HepG2 (cell line): ENCODE data around the gene COMMD1. TPM values are rescaled to one million over a fixed set of nuclear protein-coding genes. Genes with fewer than 3 reads are reported as not detected.

Experiments
- ATAC-seq: fragments of 200-7000 bp; cut with Tn5 transposase; 3 replicates; pipeline ENCODE4 v1.9.1; 2020; ENCODE audit warnings: mild to moderate bottlenecking, moderate library complexity
- BruUV-seq: library from RNA; stranded (reverse); fragments of 400-500 nt; replicated peaks from 2 replicates; lab custom pipeline; 2021; lab: Mats Ljungman, UMichigan
- CTCF ChIA-PET: fragments of 300-600 bp; formaldehyde crosslinking; extraction: SDS; loops from one replicate; lab custom pipeline; 2021; ENCODE audit warnings: low total read pairs, inconsistent platforms, low intra/inter-chr PET ratio; lab: Yijun Ruan, JAX
- POLR2A ChIA-PET: fragments of 350-600 bp; sonication (Branson Sonifier 250); formaldehyde crosslinking; loops from one replicate; lab custom pipeline; 2020; ENCODE audit warnings: antibody characterized with exemption, inconsistent platforms; lab: Yijun Ruan, JAX
- DNase-seq: peaks from one replicate; pipeline ENCODE4 v3.0.0-alpha.2; 2015; ENCODE audit warnings: low spot score
- FAIRE-seq: peaks from 3 replicates; lab custom pipeline; 2011; peaks lifted over from hg19 to GRCh38; lab: Jason Lieb, UNC
- H2AFZ ChIP-seq: one replicate; pipeline ENCODE4 v1.6.1; 2011; ENCODE audit warnings: low read length, inconsistent platforms
- H3K27ac ChIP-seq: fragments of 300-600 bp; 3 replicates; pipeline ENCODE4 v1.8.0; 2011; ENCODE audit warnings: mixed run types, mild to moderate bottlenecking, mixed read lengths, low read length, inconsistent platforms; ENCODE audit not compliant: insufficient read depth; ENCODE audit errors: extremely low read length
- H3K27me3 ChIP-seq, 2 experiments: fragments of 200-600 bp in 1 of 2; 2 replicates in 1 of 2; 3 replicates in 1 of 2; pipeline versions ENCODE4 v1.6.0 to v1.8.0; 2011; ENCODE audit warnings: low read length in 2 of 2, mild to moderate bottlenecking in 2 of 2, moderate library complexity in 2 of 2, inconsistent platforms in 1 of 2; ENCODE audit not compliant: insufficient read depth in 2 of 2, control insufficient read depth in 1 of 2
- H3K36me3 ChIP-seq, 2 experiments: fragments of 200-600 bp in 1 of 2; replicated peaks in 1 of 2; 2 replicates in 1 of 2; 3 replicates in 1 of 2; pipeline versions ENCODE4 v1.5.1 to v1.8.0; 2011; ENCODE audit warnings: low read length in 2 of 2, inconsistent platforms in 1 of 2; ENCODE audit not compliant: insufficient read depth in 2 of 2, control insufficient read depth in 1 of 2
- H3K4me1 ChIP-seq: 2 replicates; pipeline ENCODE4 v1.5.1; 2012; ENCODE audit warnings: low read length, inconsistent platforms; ENCODE audit not compliant: insufficient read depth
- H3K4me2 ChIP-seq: 2 replicates; pipeline ENCODE4 v1.6.0; 2011; ENCODE audit warnings: low read depth, low read length, inconsistent platforms
- H3K4me3 ChIP-seq, 3 experiments: fragments of 200-600 bp in 1 of 3; sonication (generic), shearing (Covaris generic) in 1 of 3; replicated peaks in 1 of 3; 2 replicates each; pipeline ENCODE4 v1.5.1; 2011 to 2016; ENCODE audit warnings: low read length in 3 of 3, inconsistent platforms in 2 of 3, low read depth in 2 of 3, mild to moderate bottlenecking in 2 of 3, control low read depth in 1 of 3, mixed read lengths in 1 of 3; ENCODE audit not compliant: insufficient read depth in 1 of 3
- H3K79me2 ChIP-seq: one replicate; pipeline ENCODE4 v1.6.1; 2011; ENCODE audit warnings: low read length, inconsistent platforms; ENCODE audit not compliant: insufficient read depth
- H3K9ac ChIP-seq: 2 replicates; pipeline ENCODE4 v1.6.0; 2011; ENCODE audit warnings: mild to moderate bottlenecking, low read depth, low read length, inconsistent platforms; ENCODE audit not compliant: insufficient read depth
- H3K9me3 ChIP-seq: 2 replicates; pipeline ENCODE4 v1.5.1; 2012; ENCODE audit warnings: mild to moderate bottlenecking, low read length
- H4K20me1 ChIP-seq: 2 replicates; pipeline ENCODE4 v1.6.0; 2011; ENCODE audit warnings: inconsistent platforms, mild to moderate bottlenecking, low read length, moderate library complexity; ENCODE audit not compliant: insufficient read depth
- CEBPB ChIP-seq: IDR thresholded peaks from 2 replicates; pipeline ENCODE4 v1.6.1; 2011; ENCODE audit warnings: low read depth, low read length, improper control_type of control experiment, borderline replicate concordance
- NBN ChIP-seq: fragments of 450-650 bp; conservative IDR thresholded peaks from 2 replicates; pipeline ENCODE4 v1.6.1; 2017
- RBM39 ChIP-seq: fragments of 200-400 bp; formaldehyde crosslinking; IDR thresholded peaks from one replicate; pipeline ENCODE4 v1.6.1; 2018; ENCODE audit warnings: antibody characterized with exemption, mild to moderate bottlenecking, low read depth, low read length; ENCODE audit not compliant: poor library complexity, severe bottlenecking
- TSC22D2 ChIP-seq: sonication (generic); formaldehyde crosslinking; IDR thresholded peaks from 2 replicates; pipeline ENCODE4 v1.5.1; 2020; ENCODE audit warnings: missing genetic modification reagents, mild to moderate bottlenecking, borderline replicate concordance
- YY1 ChIP-seq: IDR thresholded peaks from 2 replicates; pipeline ENCODE4 v1.6.1; 2011; ENCODE audit warnings: low read length, low read depth, moderate library complexity, mild to moderate bottlenecking; ENCODE audit not compliant: insufficient read depth, insufficient replicate concordance
- ZNF256 ChIP-seq: sonication (generic); formaldehyde crosslinking; conservative IDR thresholded peaks from 2 replicates; pipeline ENCODE4 v1.4.0; 2020; ENCODE audit warnings: missing genetic modification reagents
- ZNF33B ChIP-seq: sonication (generic); formaldehyde crosslinking; IDR thresholded peaks from 2 replicates; pipeline ENCODE4 v1.5.1; 2020; ENCODE audit warnings: mild to moderate bottlenecking, missing genetic modification reagents
- WGBS: methylation state at CpG from one replicate; pipeline ENCODE4 v1.1.6; 2017; ENCODE audit warnings: low lambda C conversion rate; 5-methylcytosine and 5-hydroxymethylcytosine counted together
- in situ Hi-C: cut with HindIII; loops from 2 replicates; pipeline ENCODE4 v1.10.0; 2017; ENCODE audit warnings: low pct_unique_long_range_greater_than_20kb; ENCODE audit not compliant: extremely low pct_ligation_motif_present
- intact Hi-C: fragments of 100-400 bp; cut with micrococcal nuclease; formaldehyde crosslinking; loops from one replicate; pipeline ENCODE4 v1.10.0; 2022; ENCODE audit not compliant: unreplicated experiment
- polyA plus RNA-seq, 8 experiments: library from polyadenylated mRNA; depleted of rRNA in 3 of 8; stranded (reverse) in 7 of 8; unstranded in 1 of 8; fragments of >200 nt; fragmentation: Illumina TruSeq in 4 of 8; extraction: Trizol in 4 of 8; gene quantifications; 2 replicates each; pipeline versions ENCODE4 v1.2.1 to v1.2.3, GENCODE V29; 2011 to 2016; ENCODE audit warnings: low read depth in 4 of 8, missing spikeins in 1 of 8, mixed read lengths in 1 of 8; ENCODE audit not compliant: insufficient read depth in 1 of 8
- total RNA-seq, 5 experiments: library from RNA; depleted of rRNA; stranded (reverse); fragments of >200 nt; fragmentation: Illumina TruSeq; extraction: Trizol; gene quantifications; 2 replicates each; pipeline ENCODE4 v1.2.3, GENCODE V29; 2016; ENCODE audit warnings: low read depth in 1 of 5
- TF ChIP-seq, protein P1 (sequence below): sonication (generic); formaldehyde crosslinking; conservative IDR thresholded peaks from 2 replicates; pipeline ENCODE4 v1.8.1; 2023; ENCODE audit warnings: missing genetic modification reagents
- TF ChIP-seq, protein P2 (sequence below): sonication (generic); formaldehyde crosslinking; IDR thresholded peaks from 2 replicates; pipeline ENCODE4 v1.8.1; 2023; ENCODE audit warnings: missing genetic modification reagents, inconsistent platforms, borderline replicate concordance
- TF ChIP-seq, protein P3 (sequence below): sonication (generic); formaldehyde crosslinking; IDR thresholded peaks from 2 replicates; pipeline ENCODE4 v1.5.0; 2020; ENCODE audit warnings: missing genetic modification reagents
- TF ChIP-seq, protein P4 (sequence below): IDR thresholded peaks from 2 replicates; pipeline ENCODE4 v1.6.1; 2016; ENCODE audit warnings: control low read depth

The COMMD1 gene
- total and polyA plus RNA-seq, 2 of the 13 experiments (the other 11 are each of a cell fraction or from before 2014, with no cell fraction given) = 25.7 to 105 TPM

- no peak overlapping the region for H2AFZ ChIP-seq
- H3K27me3 ChIP-seq = no peaks in the 10 kb centered on the region
- H3K79me2 ChIP-seq = no peaks in the 10 kb centered on the region
- WGBS = 98% methylated on average over 3 of the region's 3 CpGs
- in situ Hi-C loops (no loop called here), intact Hi-C loops (no loop called here)
- BruUV-seq = no TSS peak
- no peak overlapping the region for H3K4me2 ChIP-seq
- no peaks in the 10 kb centered on the region for H3K9me3 ChIP-seq
- FAIRE-seq (no peak), ATAC-seq (no peak), DNase-seq (no peak)
- no peaks in the 10 kb centered on the region for H3K36me3 ChIP-seq
- POLR2A ChIA-PET = no interaction called here
- CTCF ChIA-PET = no interaction called here
- no peak overlapping the region for H3K9ac ChIP-seq
- H3K4me1 ChIP-seq = no peaks in the 10 kb centered on the region
- H4K20me1 ChIP-seq = no peaks in the 10 kb centered on the region
- TF ChIP-seq CEBPB (peak; percentile 46; the same call in 1 of the 2 replicates), NBN (no peak)
- TF ChIP-seq, protein P1, sequence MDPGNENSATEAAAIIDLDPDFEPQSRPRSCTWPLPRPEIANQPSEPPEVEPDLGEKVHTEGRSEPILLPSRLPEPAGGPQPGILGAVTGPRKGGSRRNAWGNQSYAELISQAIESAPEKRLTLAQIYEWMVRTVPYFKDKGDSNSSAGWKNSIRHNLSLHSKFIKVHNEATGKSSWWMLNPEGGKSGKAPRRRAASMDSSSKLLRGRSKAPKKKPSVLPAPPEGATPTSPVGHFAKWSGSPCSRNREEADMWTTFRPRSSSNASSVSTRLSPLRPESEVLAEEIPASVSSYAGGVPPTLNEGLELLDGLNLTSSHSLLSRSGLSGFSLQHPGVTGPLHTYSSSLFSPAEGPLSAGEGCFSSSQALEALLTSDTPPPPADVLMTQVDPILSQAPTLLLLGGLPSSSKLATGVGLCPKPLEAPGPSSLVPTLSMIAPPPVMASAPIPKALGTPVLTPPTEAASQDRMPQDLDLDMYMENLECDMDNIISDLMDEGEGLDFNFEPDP = 0 out of 2 replicates have a peak, but pooled peaks have one; percentile 45
- TF ChIP-seq, all 625 proteins: peak for 2
- Histone ChIP-seq H3K27ac (no peak overlapping the region), H3K4me3 (no peak overlapping the region)
Observed at GRCh38 chr2:62038975-62039771, 133.7 kb downstream of the COMMD1 start.

- H3K27ac ChIP-seq = no peak overlapping the region
- H3K79me2 ChIP-seq = no peaks in the 10 kb centered on the region
- FAIRE-seq (no peak), ATAC-seq (no peak), DNase-seq (no peak)
- H3K4me2 ChIP-seq = no peak overlapping the region
- BruUV-seq = no TSS peak
- intact Hi-C loops = no loop called here
- H3K9ac ChIP-seq = no peak overlapping the region
- H3K9me3 ChIP-seq = peaks cover 10% of the 10 kb centered on the region
- no peaks in the 10 kb centered on the region for H4K20me1 ChIP-seq
- WGBS = 88% methylated on average over 3 of the region's 3 CpGs
- H2AFZ ChIP-seq = no peak overlapping the region
- no peaks in the 10 kb centered on the region for H3K27me3 ChIP-seq
- H3K4me1 ChIP-seq = no peaks in the 10 kb centered on the region
- in situ Hi-C loops = no loop called here
- no peak overlapping the region for H3K4me3 ChIP-seq
- H3K36me3 ChIP-seq = no peaks in the 10 kb centered on the region
- ChIA-PET POLR2A (no interaction called here), CTCF (no interaction called here)
- TF ChIP-seq RBM39 = no peak
- TF ChIP-seq, protein P2, sequence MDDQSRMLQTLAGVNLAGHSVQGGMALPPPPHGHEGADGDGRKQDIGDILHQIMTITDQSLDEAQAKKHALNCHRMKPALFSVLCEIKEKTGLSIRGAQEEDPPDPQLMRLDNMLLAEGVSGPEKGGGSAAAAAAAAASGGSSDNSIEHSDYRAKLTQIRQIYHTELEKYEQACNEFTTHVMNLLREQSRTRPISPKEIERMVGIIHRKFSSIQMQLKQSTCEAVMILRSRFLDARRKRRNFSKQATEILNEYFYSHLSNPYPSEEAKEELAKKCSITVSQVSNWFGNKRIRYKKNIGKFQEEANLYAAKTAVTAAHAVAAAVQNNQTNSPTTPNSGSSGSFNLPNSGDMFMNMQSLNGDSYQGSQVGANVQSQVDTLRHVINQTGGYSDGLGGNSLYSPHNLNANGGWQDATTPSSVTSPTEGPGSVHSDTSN (CRISPR knock-in tag) = no peak
- TF ChIP-seq, protein P3, sequence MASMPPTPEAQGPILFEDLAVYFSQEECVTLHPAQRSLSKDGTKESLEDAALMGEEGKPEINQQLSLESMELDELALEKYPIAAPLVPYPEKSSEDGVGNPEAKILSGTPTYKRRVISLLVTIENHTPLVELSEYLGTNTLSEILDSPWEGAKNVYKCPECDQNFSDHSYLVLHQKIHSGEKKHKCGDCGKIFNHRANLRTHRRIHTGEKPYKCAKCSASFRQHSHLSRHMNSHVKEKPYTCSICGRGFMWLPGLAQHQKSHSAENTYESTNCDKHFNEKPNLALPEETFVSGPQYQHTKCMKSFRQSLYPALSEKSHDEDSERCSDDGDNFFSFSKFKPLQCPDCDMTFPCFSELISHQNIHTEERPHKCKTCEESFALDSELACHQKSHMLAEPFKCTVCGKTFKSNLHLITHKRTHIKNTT (CRISPR knock-in tag) = no peak
- TF ChIP-seq TSC22D2 (CRISPR knock-in tag) = no peak
- TF ChIP-seq, protein P4, sequence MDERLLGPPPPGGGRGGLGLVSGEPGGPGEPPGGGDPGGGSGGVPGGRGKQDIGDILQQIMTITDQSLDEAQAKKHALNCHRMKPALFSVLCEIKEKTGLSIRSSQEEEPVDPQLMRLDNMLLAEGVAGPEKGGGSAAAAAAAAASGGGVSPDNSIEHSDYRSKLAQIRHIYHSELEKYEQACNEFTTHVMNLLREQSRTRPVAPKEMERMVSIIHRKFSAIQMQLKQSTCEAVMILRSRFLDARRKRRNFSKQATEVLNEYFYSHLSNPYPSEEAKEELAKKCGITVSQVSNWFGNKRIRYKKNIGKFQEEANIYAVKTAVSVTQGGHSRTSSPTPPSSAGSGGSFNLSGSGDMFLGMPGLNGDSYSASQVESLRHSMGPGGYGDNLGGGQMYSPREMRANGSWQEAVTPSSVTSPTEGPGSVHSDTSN (CRISPR knock-in tag) = no peak
- no peak for TF ChIP-seq YY1
- no peak for TF ChIP-seq ZNF256
- TF ChIP-seq ZNF33B (CRISPR knock-in tag) = no peak
Observed at GRCh38 chr2:62040926-62041325, 135.5 kb downstream of the COMMD1 start.
